ENCODE results near the gene MTR. TPM values are rescaled to one million over a fixed set of nuclear protein-coding genes. Genes with fewer than 3 reads are reported as not detected.
A peak's percentile ranks its signal among the peaks of the same experiment; 100 is the strongest.

Gene MTR
- total RNA-seq, 4 donors from 2014 or later = 24.9 to 38.0 (median 30.8) TPM

GRCh38 chr1:236773919-236774318 lies 21.2 kb upstream of the MTR start:
- no peak for TF ChIP-seq CTCF (IDR thresholded peaks at IDR 0.05)
- DNase-seq (ENCODE audit: low spot score) = no peak
- ATAC-seq (ENCODE audit: low FRiP score) = no peak

GRCh38 chr1:236774926-236775325 lies 20.2 kb upstream of the MTR start:
- DNase-seq (ENCODE audit: low spot score) (no peak), ATAC-seq (ENCODE audit: low FRiP score) (no peak)
- TF ChIP-seq CTCF (IDR thresholded peaks at IDR 0.05) = no peak

GRCh38 chr1:236779312-236779711 lies 15.8 kb upstream of the MTR start:
- DNase-seq (ENCODE audit: low spot score) (no peak), ATAC-seq (ENCODE audit: low FRiP score) (no peak)
- no peak for TF ChIP-seq CTCF (IDR thresholded peaks at IDR 0.05)

- no peak for DNase-seq (ENCODE audit: low spot score)
- no peak for ATAC-seq (ENCODE audit: low FRiP score)
- no peak for TF ChIP-seq CTCF (IDR thresholded peaks at IDR 0.05)
Observed at GRCh38 chr1:236785477-236785876, 9.6 kb upstream of the MTR start.

- no peak for DNase-seq (ENCODE audit: low spot score)
- no peak for ATAC-seq (ENCODE audit: low FRiP score)
- no peak for TF ChIP-seq CTCF (IDR thresholded peaks at IDR 0.05)
Observed at GRCh38 chr1:236786453-236786852, 8.6 kb upstream of the MTR start.

GRCh38 chr1:236794585-236795034 lies 482 bp upstream of the MTR start:
- ATAC-seq (ENCODE audit: low FRiP score) = no peak
- TF ChIP-seq CTCF (IDR thresholded peaks at IDR 0.05) = no peak
- no peak for DNase-seq (ENCODE audit: low spot score)

GRCh38 chr1:236795757-236796667 lies 920 bp downstream of the MTR start:
- peak; percentile 72 for ATAC-seq (ENCODE audit: low FRiP score)
- DNase-seq (ENCODE audit: low spot score) = no peak
- no peak for TF ChIP-seq CTCF (IDR thresholded peaks at IDR 0.05)

Data from omental fat pad (tissue), 4 donors.